WERI-Rb-1 (cell line): Measurements from ENCODE around the gene LRP1B.

ENCODE experiments used
- DNase-seq: peaks from one replicate; pipeline ENCODE4 v3.0.0-alpha.2; 2020
- H3K27ac ChIP-seq: fragments of 250-450 bp; sonication (Bioruptor Pico); 2 replicates; pipeline ENCODE4 v1.5.1; 2020; ENCODE audit warnings: mild to moderate bottlenecking, moderate library complexity
- H3K27me3 ChIP-seq: fragments of 250-450 bp; sonication (Bioruptor Pico); 2 replicates; pipeline ENCODE4 v1.5.1; 2021; ENCODE audit warnings: mild to moderate bottlenecking, low read depth, moderate library complexity; ENCODE audit not compliant: insufficient read depth, severe bottlenecking
- H3K36me3 ChIP-seq: fragments of 250-450 bp; sonication (Bioruptor Pico); 2 replicates; pipeline ENCODE4 v1.5.1; 2020; ENCODE audit warnings: mild to moderate bottlenecking, moderate library complexity
- H3K4me3 ChIP-seq: 2 replicates; pipeline ENCODE4 v1.5.1; 2011; ENCODE audit warnings: low read depth, mild to moderate bottlenecking, control low read depth, low read length
- H3K9me3 ChIP-seq: fragments of 250-450 bp; sonication (Bioruptor Pico); 2 replicates; pipeline ENCODE4 v1.5.1; 2021; ENCODE audit warnings: mild to moderate bottlenecking, moderate library complexity; ENCODE audit not compliant: severe bottlenecking
- TF ChIP-seq, protein P1 (sequence below): IDR thresholded peaks from 2 replicates; pipeline ENCODE4 v1.5.1; 2011; ENCODE audit warnings: low read depth, mild to moderate bottlenecking, control low read depth, inconsistent platforms, low read length

LRP1B gene

GRCh38 chr2:141063406-141063805, 1067.4 kb downstream of the LRP1B start:
- no peaks in the 10 kb centered on the region for H3K9me3 ChIP-seq
- DNase-seq = no peak
- no peaks in the 10 kb centered on the region for H3K27me3 ChIP-seq

GRCh38 chr2:141062443-141062842, 1068.4 kb downstream of the LRP1B start:
- H3K36me3 ChIP-seq = no peaks in the 10 kb centered on the region
- no peak overlapping the region for H3K4me3 ChIP-seq
- H3K27me3 ChIP-seq = no peaks in the 10 kb centered on the region
- TF ChIP-seq, protein P1, sequence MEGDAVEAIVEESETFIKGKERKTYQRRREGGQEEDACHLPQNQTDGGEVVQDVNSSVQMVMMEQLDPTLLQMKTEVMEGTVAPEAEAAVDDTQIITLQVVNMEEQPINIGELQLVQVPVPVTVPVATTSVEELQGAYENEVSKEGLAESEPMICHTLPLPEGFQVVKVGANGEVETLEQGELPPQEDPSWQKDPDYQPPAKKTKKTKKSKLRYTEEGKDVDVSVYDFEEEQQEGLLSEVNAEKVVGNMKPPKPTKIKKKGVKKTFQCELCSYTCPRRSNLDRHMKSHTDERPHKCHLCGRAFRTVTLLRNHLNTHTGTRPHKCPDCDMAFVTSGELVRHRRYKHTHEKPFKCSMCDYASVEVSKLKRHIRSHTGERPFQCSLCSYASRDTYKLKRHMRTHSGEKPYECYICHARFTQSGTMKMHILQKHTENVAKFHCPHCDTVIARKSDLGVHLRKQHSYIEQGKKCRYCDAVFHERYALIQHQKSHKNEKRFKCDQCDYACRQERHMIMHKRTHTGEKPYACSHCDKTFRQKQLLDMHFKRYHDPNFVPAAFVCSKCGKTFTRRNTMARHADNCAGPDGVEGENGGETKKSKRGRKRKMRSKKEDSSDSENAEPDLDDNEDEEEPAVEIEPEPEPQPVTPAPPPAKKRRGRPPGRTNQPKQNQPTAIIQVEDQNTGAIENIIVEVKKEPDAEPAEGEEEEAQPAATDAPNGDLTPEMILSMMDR = no peak
- no peak overlapping the region for H3K27ac ChIP-seq
- no peaks in the 10 kb centered on the region for H3K9me3 ChIP-seq
- DNase-seq = no peak

More at GRCh38 chr2:141063406-141063805, 1067.4 kb downstream of the LRP1B start:
- H3K36me3 ChIP-seq = no peaks in the 10 kb centered on the region
- TF ChIP-seq, protein P1 = no peak
- H3K27ac ChIP-seq = no peak overlapping the region
- no peak overlapping the region for H3K4me3 ChIP-seq

DNA sequence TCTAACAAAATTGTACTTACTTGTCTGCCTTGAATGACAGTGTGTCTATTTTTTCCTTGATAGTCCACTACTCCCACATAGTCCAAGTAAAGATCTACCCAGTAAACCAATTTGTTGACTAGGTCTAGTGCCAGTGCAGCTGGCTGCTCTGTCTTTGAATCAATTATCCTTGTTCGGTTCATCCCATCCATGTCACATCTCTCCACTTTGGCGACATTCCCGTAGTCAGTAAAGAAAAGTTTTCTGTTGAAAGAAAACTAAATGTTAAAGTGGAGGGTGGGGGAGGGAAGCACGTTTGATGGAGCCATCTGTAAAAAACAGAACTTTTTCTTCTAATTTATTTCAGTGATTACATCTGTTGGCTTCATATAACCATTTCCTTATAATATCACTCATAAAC, 1068.8 kb downstream of the LRP1B start:
- no peak for DNase-seq
- H3K36me3 ChIP-seq = no peaks in the 10 kb centered on the region
- no peaks in the 10 kb centered on the region for H3K27me3 ChIP-seq
- TF ChIP-seq, protein P1 = no peak
- no peak overlapping the region for H3K27ac ChIP-seq
- H3K9me3 ChIP-seq = no peaks in the 10 kb centered on the region
- H3K4me3 ChIP-seq = no peak overlapping the region

- Histone ChIP-seq H3K4me3 (no peak overlapping the region), H3K36me3 (no peaks in the 10 kb centered on the region), H3K27me3 (no peaks in the 10 kb centered on the region), H3K9me3 (no peaks in the 10 kb centered on the region), H3K27ac (no peak overlapping the region)
- TF ChIP-seq, protein P1 = no peak
- DNase-seq = no peak
Measured at GRCh38 chr2:141058556-141058955, 1072.3 kb downstream of the LRP1B start.

GRCh38 chr2:141055531-141055930, 1075.3 kb downstream of the LRP1B start:
- no peak overlapping the region for H3K4me3 ChIP-seq
- DNase-seq = no peak
- TF ChIP-seq, protein P1 = no peak
- H3K27ac ChIP-seq = no peak overlapping the region
- no peaks in the 10 kb centered on the region for H3K27me3 ChIP-seq
- H3K9me3 ChIP-seq = no peaks in the 10 kb centered on the region
- H3K36me3 ChIP-seq = no peaks in the 10 kb centered on the region

- TF ChIP-seq, protein P1 = no peak
- no peak for DNase-seq
- H3K36me3 ChIP-seq = no peaks in the 10 kb centered on the region
- no peak overlapping the region for H3K4me3 ChIP-seq
- no peaks in the 10 kb centered on the region for H3K9me3 ChIP-seq
- no peaks in the 10 kb centered on the region for H3K27me3 ChIP-seq
- H3K27ac ChIP-seq = no peak overlapping the region
Measured at GRCh38 chr2:141048951-141049350, 1081.9 kb downstream of the LRP1B start.
